Thoracic aorta (tissue), 2 donors: ENCODE data around the gene CNOT1. TPM values are rescaled to one million over a fixed set of nuclear protein-coding genes. Genes with fewer than 3 reads are reported as not detected.

ENCODE experiments used
- ATAC-seq: fragments of 150-250 bp; one replicate; pipeline ENCODE4 v1.8.0; 2017; ENCODE audit warnings: low read depth; ENCODE audit not compliant: insufficient number of reproducible peaks, low FRiP score
- DNase-seq: peaks from one replicate; pipeline ENCODE4 v3.0.0-alpha.2; 2020; ENCODE audit warnings: low spot score
- H3K27ac ChIP-seq, 2 donors: fragments of 200-600 bp; sonication (generic); 1 replicate in 1 of 2; 2 replicates in 1 of 2; pipeline ENCODE4 v1.5.1; 2016; ENCODE audit warnings: mild to moderate bottlenecking in 2 of 2, moderate library complexity in 2 of 2
- H3K27me3 ChIP-seq: fragments of 200-600 bp; sonication (generic); replicated peaks from 2 replicates; pipeline ENCODE4 v1.6.0; 2016; ENCODE audit warnings: mild to moderate bottlenecking; ENCODE audit not compliant: insufficient read depth
- H3K36me3 ChIP-seq: fragments of 200-600 bp; sonication (generic); one replicate; pipeline ENCODE4 v1.5.1; 2016
- H3K4me1 ChIP-seq, 2 donors: fragments of 200-600 bp; sonication (generic); 1 replicate in 1 of 2; 2 replicates in 1 of 2; pipeline versions ENCODE4 v1.5.1 to v1.6.0; 2016; ENCODE audit warnings: low read depth in 2 of 2, mild to moderate bottlenecking in 1 of 2; ENCODE audit not compliant: control insufficient read depth in 1 of 2
- H3K4me3 ChIP-seq: fragments of 200-600 bp; sonication (generic); 2 replicates; pipeline ENCODE4 v1.5.1; 2016; ENCODE audit warnings: mild to moderate bottlenecking
- H3K9me3 ChIP-seq: fragments of 200-600 bp; sonication (generic); 2 replicates; pipeline ENCODE4 v1.5.1; 2016
- CTCF ChIP-seq: fragments of 200-600 bp; sonication (generic); IDR thresholded peaks from one replicate; pipeline ENCODE4 v1.5.1; 2019; ENCODE audit warnings: antibody characterized with exemption
- total RNA-seq, 2 donors: library from RNA; depleted of rRNA; stranded (reverse); fragments of >200 nt; gene quantifications; one replicate each; pipeline versions ENCODE4 v1.1.0 to v1.2.3, GENCODE V29; 2016

The CNOT1 gene
- total RNA-seq, 2 donors from 2014 or later, result 54.8 to 112 TPM

DNA sequence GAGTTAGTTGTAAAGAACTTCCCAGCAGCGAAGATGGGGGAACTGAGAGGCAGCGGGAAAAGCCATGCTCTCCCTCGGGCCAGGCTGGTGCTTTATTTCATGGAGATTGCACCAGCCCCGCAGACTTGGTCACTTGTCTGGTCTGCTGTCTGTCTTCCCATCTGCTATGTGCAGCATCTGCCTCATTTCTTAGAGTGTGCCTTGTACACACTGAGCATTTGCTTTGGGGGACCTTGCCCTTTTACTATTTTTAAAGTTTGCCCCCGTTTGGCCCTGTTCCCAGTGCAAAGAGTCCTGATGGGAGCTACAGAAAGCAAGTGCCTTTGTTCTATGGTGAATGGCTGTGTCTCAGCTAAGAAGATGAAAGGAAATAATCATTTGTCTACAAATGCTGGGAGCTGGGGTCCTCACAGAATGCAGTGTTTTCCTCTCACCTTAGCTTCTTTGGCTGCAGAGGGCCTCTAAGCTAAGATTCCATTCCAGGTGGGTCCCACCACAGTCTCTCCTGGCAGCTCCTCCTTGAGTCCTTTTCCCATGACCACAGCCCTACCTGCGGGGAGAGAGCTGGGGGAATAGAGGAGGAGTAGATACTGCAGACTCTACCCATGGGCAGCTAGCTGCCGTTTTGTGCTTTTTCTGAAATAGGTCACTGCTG is 25.1 kb upstream of the CNOT1 start:
- H3K9me3 ChIP-seq, result no peaks in the 10 kb centered on the region
- H3K4me3 ChIP-seq, result no peak overlapping the region
- H3K27me3 ChIP-seq, result no peaks in the 10 kb centered on the region
- no peaks in the 10 kb centered on the region for H3K36me3 ChIP-seq
- H3K27ac ChIP-seq, result no peak overlapping the region
- DNase-seq, result no peak
- no peak for TF ChIP-seq CTCF
- no peak for ATAC-seq
- no peaks in the 10 kb centered on the region for H3K4me1 ChIP-seq

GRCh38 chr16:58652741-58653140 is 23.1 kb upstream of the CNOT1 start:
- H3K27ac ChIP-seq, result no peak overlapping the region
- H3K27me3 ChIP-seq, result no peaks in the 10 kb centered on the region
- H3K9me3 ChIP-seq, result no peaks in the 10 kb centered on the region
- TF ChIP-seq CTCF, result no peak
- H3K36me3 ChIP-seq, result no peaks in the 10 kb centered on the region
- no peaks in the 10 kb centered on the region for H3K4me1 ChIP-seq
- no peak for ATAC-seq
- no peak overlapping the region for H3K4me3 ChIP-seq
- no peak for DNase-seq

DNA sequence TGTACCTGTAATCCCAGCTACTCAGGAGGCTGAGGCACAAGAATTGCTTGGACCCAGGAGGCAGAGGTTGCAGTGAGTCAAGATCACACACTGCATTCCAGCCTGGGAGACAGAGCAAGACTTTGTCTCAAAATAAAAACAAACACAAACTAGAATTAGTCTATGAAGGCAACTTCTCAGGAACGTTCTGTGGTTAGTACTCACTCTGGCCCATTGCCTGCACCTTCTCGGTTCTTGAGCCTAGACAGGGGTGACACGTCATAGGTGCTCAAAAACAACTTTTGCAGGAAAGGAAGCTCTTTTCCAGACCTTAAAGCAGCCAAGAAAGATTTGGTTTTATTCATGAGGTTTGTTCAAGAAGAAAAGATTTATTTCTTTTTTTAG is 22.3 kb upstream of the CNOT1 start:
- Histone ChIP-seq H3K4me3 (no peak overlapping the region), H3K36me3 (no peaks in the 10 kb centered on the region), H3K4me1 (no peaks in the 10 kb centered on the region), H3K9me3 (no peaks in the 10 kb centered on the region), H3K27ac (no peak overlapping the region), H3K27me3 (no peaks in the 10 kb centered on the region)
- DNase-seq, result no peak
- no peak for TF ChIP-seq CTCF
- ATAC-seq, result no peak

GRCh38 chr16:58649707-58650106 is 20.1 kb upstream of the CNOT1 start:
- DNase-seq (no peak), ATAC-seq (no peak)
- H3K4me1 ChIP-seq, result no peaks in the 10 kb centered on the region
- H3K27ac ChIP-seq, result no peak overlapping the region
- no peaks in the 10 kb centered on the region for H3K9me3 ChIP-seq
- TF ChIP-seq CTCF, result no peak
- H3K36me3 ChIP-seq, result no peaks in the 10 kb centered on the region
- H3K4me3 ChIP-seq, result no peak overlapping the region
- no peaks in the 10 kb centered on the region for H3K27me3 ChIP-seq

- TF ChIP-seq CTCF, result no peak
- Histone ChIP-seq H3K36me3 (no peaks in the 10 kb centered on the region), H3K4me3 (no peak overlapping the region), H3K27me3 (no peaks in the 10 kb centered on the region), H3K9me3 (no peaks in the 10 kb centered on the region), H3K27ac (no peak overlapping the region), H3K4me1 (no peaks in the 10 kb centered on the region)
- ATAC-seq (no peak), DNase-seq (no peak)
Observed at GRCh38 chr16:58647107-58647506, 17.5 kb upstream of the CNOT1 start.
